Activated CD8-positive, alpha-beta T cell treated with anti-CD3 and anti-CD28 coated beads, Interleukin-2, amount 10 ng/mL, durations not matched to agents 7 days and 5 days (primary cell): ENCODE measurements around the gene NANS. TPM values are rescaled to one million over a fixed set of nuclear protein-coding genes. Genes with fewer than 3 reads are reported as not detected.
"Not testable (repeated sequence)": the region's sequence is repeated elsewhere in the genome, so short reads cannot be mapped to it uniquely, and the experiment has no call there.

Experiments
- ATAC-seq: fragments of 150-1000 bp; cut with Tn5 transposase; one replicate; pipeline ENCODE4 v1.10.0; 2021; ENCODE audit warnings: moderate library complexity
- CTCF ChIA-PET: fragments of 350-600 bp; sonication (Branson Sonifier 250); formaldehyde crosslinking; loops from one replicate; lab custom pipeline; 2021; ENCODE audit warnings: antibody characterized with exemption; lab: Charles Lee
- POLR2A ChIA-PET: fragments of 350-600 bp; sonication (Branson Sonifier 250); formaldehyde crosslinking; loops from one replicate; lab custom pipeline; 2021; ENCODE audit warnings: antibody characterized with exemption; lab: Charles Lee
- DNase-seq: peaks from one replicate; pipeline ENCODE4 v3.0.0-alpha.2; 2020
- H3K27ac Mint-ChIP-seq: one replicate; pipeline ENCODE4 v1.8.0; 2021; ENCODE audit warnings: mild to moderate bottlenecking, mixed read lengths
- H3K27me3 Mint-ChIP-seq: one replicate; pipeline ENCODE4 v1.8.0; 2021; ENCODE audit warnings: low read depth, mixed read lengths
- H3K36me3 Mint-ChIP-seq: one replicate; pipeline ENCODE4 v1.8.0; 2021; ENCODE audit warnings: low read depth, mixed read lengths
- H3K4me1 Mint-ChIP-seq: one replicate; pipeline ENCODE4 v1.8.0; 2021; ENCODE audit warnings: low read depth, mixed read lengths
- H3K4me3 Mint-ChIP-seq: one replicate; pipeline ENCODE4 v1.8.0; 2021; ENCODE audit warnings: mild to moderate bottlenecking, mixed read lengths
- H3K9me3 Mint-ChIP-seq: one replicate; pipeline ENCODE4 v1.8.0; 2022; ENCODE audit warnings: mixed read lengths; ENCODE audit not compliant: insufficient read depth
- total RNA-seq, 2 experiments: library from RNA; stranded (reverse); gene quantifications; one replicate each; pipeline ENCODE4 v1.2.3, GENCODE V29; 2021

The NANS gene
- total RNA-seq, 2 experiments from 2014 or later, result 45.5 to 46.6 TPM

- Mint-ChIP-seq H3K27ac (peak overlapping the region; percentile 71), H3K27me3 (no peaks in the 10 kb centered on the region), H3K4me3 (peak overlapping the region; percentile 6), H3K9me3 (no peaks in the 10 kb centered on the region), H3K4me1 (peaks cover 69% of the 10 kb centered on the region), H3K36me3 (peaks cover 72% of the 10 kb centered on the region)
- ChIA-PET POLR2A (interaction anchor here (0.7 to 1.4 kb wide), 4 partner anchors 9 to 710 kb away, joined by 3 to 5 read pairs (median 4); partner anchors contain the start of gene TRIM14), CTCF (interaction anchor here (1.0 to 5.0 kb wide), 4 partner anchors 18 to 164 kb away, joined by 3 to 50 read pairs (median 8); partner anchors contain the start of gene TRIM14)
- no peak for DNase-seq
- no peak for ATAC-seq
Observed at GRCh38 chr9:98099898-98100297, 43.4 kb downstream of the NANS start.

GRCh38 chr9:98100456-98100855 is 43.9 kb downstream of the NANS start:
- H3K27me3 Mint-ChIP-seq, result no peaks in the 10 kb centered on the region
- H3K4me3 Mint-ChIP-seq, result peak overlapping the region; percentile 6
- no peaks in the 10 kb centered on the region for H3K9me3 Mint-ChIP-seq
- ChIA-PET POLR2A (interaction anchor here (0.9 to 1.4 kb wide), 3 partner anchors 8 to 23 kb away, joined by 4 to 5 read pairs (median 5); partner anchors contain the start of gene TRIM14), CTCF (interaction anchor here (1.2 to 5.0 kb wide), 6 partner anchors 8 to 164 kb away, joined by 3 to 50 read pairs (median 10); partner anchors contain the start of gene TRIM14)
- peaks cover 75% of the 10 kb centered on the region for H3K4me1 Mint-ChIP-seq
- ATAC-seq, result no peak
- H3K27ac Mint-ChIP-seq, result peak overlapping the region; percentile 56
- H3K36me3 Mint-ChIP-seq, result peaks cover 74% of the 10 kb centered on the region
- no peak for DNase-seq

- H3K4me1 Mint-ChIP-seq, result peaks cover 85% of the 10 kb centered on the region
- CTCF ChIA-PET, result interaction anchor here (0.7 to 5.0 kb wide), 15 partner anchors 9 to 195 kb away, joined by 3 to 50 read pairs (median 4); partner anchors contain the start of genes TBC1D2 and TRIM14
- no peaks in the 10 kb centered on the region for H3K27me3 Mint-ChIP-seq
- H3K36me3 Mint-ChIP-seq, result peaks cover 75% of the 10 kb centered on the region
- no peak for DNase-seq
- no peak for ATAC-seq
- H3K9me3 Mint-ChIP-seq, result no peaks in the 10 kb centered on the region
- peak overlapping the region; percentile 79 for H3K4me3 Mint-ChIP-seq
- H3K27ac Mint-ChIP-seq, result peak overlapping the region; percentile 99
- POLR2A ChIA-PET, result interaction anchor here (0.6 to 2.2 kb wide), 12 partner anchors 9 to 179 kb away, joined by 3 to 33 read pairs (median 6); partner anchors contain the start of genes CORO2A, NANS, TBC1D2 and TRIM14
Observed at GRCh38 chr9:98101416-98101815, 44.9 kb downstream of the NANS start.

GRCh38 chr9:98101868-98102273 is 45.3 kb downstream of the NANS start:
- peak; percentile 93 for DNase-seq
- Mint-ChIP-seq H3K36me3 (peaks cover 76% of the 10 kb centered on the region), H3K27ac (peak overlapping the region; percentile 99), H3K9me3 (no peaks in the 10 kb centered on the region), H3K4me1 (peaks cover 86% of the 10 kb centered on the region), H3K4me3 (peak overlapping the region; percentile 79), H3K27me3 (no peaks in the 10 kb centered on the region)
- ChIA-PET CTCF (interaction anchor here (0.7 to 5.0 kb wide), 14 partner anchors 9 to 195 kb away, joined by 3 to 50 read pairs (median 4); partner anchors contain the start of genes TBC1D2 and TRIM14), POLR2A (interaction anchor here (0.6 to 2.2 kb wide), 13 partner anchors 9 to 179 kb away, joined by 3 to 33 read pairs (median 6); partner anchors contain the start of genes CORO2A, NANS, TBC1D2 and TRIM14)
- ATAC-seq, result peak; percentile 98

- Mint-ChIP-seq H3K4me1 (peaks cover 91% of the 10 kb centered on the region), H3K36me3 (peaks cover 79% of the 10 kb centered on the region), H3K4me3 (peak overlapping the region; percentile 48), H3K9me3 (no peaks in the 10 kb centered on the region), H3K27me3 (no peaks in the 10 kb centered on the region), H3K27ac (peak overlapping the region; percentile 98)
- ATAC-seq (no peak), DNase-seq (no peak)
- CTCF ChIA-PET, result interaction anchor here (1.7 to 5.0 kb wide), 3 partner anchors 9 to 17 kb away, joined by 6 to 50 read pairs (median 7); partner anchors contain the start of gene TRIM14
- POLR2A ChIA-PET, result interaction anchor here (1.5 to 2.5 kb wide), 2 partner anchors 14 to 152 kb away, joined by 4 to 12 read pairs; partner anchors contain the start of gene TRIM14
Observed at GRCh38 chr9:98104445-98104881, 47.9 kb downstream of the NANS start.

- Mint-ChIP-seq H3K9me3 (no peaks in the 10 kb centered on the region), H3K27me3 (no peaks in the 10 kb centered on the region), H3K4me1 (peaks cover 91% of the 10 kb centered on the region), H3K36me3 (peaks cover 79% of the 10 kb centered on the region), H3K4me3 (no peak overlapping the region), H3K27ac (peak overlapping the region; percentile 98)
- no peak for DNase-seq
- ChIA-PET CTCF (interaction anchor here (1.2 to 5.0 kb wide), 3 partner anchors 13 to 17 kb away, joined by 7 to 50 read pairs (median 8); partner anchors contain the start of gene TRIM14), POLR2A (interaction anchor here (1.5 to 2.5 kb wide), 2 partner anchors 14 to 151 kb away, joined by 4 to 12 read pairs; partner anchors contain the start of gene TRIM14)
- no peak for ATAC-seq
Observed at GRCh38 chr9:98105006-98105405, 48.5 kb downstream of the NANS start.

GRCh38 chr9:98107926-98108325 is 51.4 kb downstream of the NANS start:
- ChIA-PET CTCF (interaction anchor here (0.8 to 2.8 kb wide), 3 partner anchors 10 to 148 kb away, joined by 4 to 43 read pairs (median 5); partner anchors contain the start of gene TRIM14), POLR2A (interaction anchor here (0.6 to 3.8 kb wide), 8 partner anchors 10 to 148 kb away, joined by 3 to 49 read pairs (median 6); partner anchors contain the start of genes CORO2A, TBC1D2 and TRIM14)
- H3K9me3 Mint-ChIP-seq, result no peaks in the 10 kb centered on the region
- no peaks in the 10 kb centered on the region for H3K27me3 Mint-ChIP-seq
- peaks cover 83% of the 10 kb centered on the region for H3K4me1 Mint-ChIP-seq
- peak overlapping the region; percentile 95 for H3K27ac Mint-ChIP-seq
- ATAC-seq (peak; percentile 11), DNase-seq (no peak)
- H3K4me3 Mint-ChIP-seq, result peak overlapping the region; percentile 64
- H3K36me3 Mint-ChIP-seq, result peaks cover 83% of the 10 kb centered on the region

- H3K27ac Mint-ChIP-seq, result peak overlapping the region; percentile 95
Observed at GRCh38 chr9:98108531-98109031, 52.0 kb downstream of the NANS start.

GRCh38 chr9:98109052-98109451 is 52.5 kb downstream of the NANS start:
- ChIA-PET POLR2A (interaction anchor here (1.1 to 3.8 kb wide), 6 partner anchors 9 to 147 kb away, joined by 3 to 49 read pairs (median 8); partner anchors contain the start of genes CORO2A, TBC1D2 and TRIM14), CTCF (interaction anchor here (0.9 to 3.4 kb wide), 4 partner anchors 9 to 74 kb away, joined by 3 to 43 read pairs (median 9); partner anchors contain the start of gene TRIM14)
- no peaks in the 10 kb centered on the region for H3K27me3 Mint-ChIP-seq
- peak overlapping the region; percentile 64 for H3K4me3 Mint-ChIP-seq
- DNase-seq (peak; percentile 37), ATAC-seq (peak; percentile 13)
- H3K4me1 Mint-ChIP-seq, result peaks cover 80% of the 10 kb centered on the region
- peaks cover 84% of the 10 kb centered on the region for H3K36me3 Mint-ChIP-seq
- peak overlapping the region; percentile 95 for H3K27ac Mint-ChIP-seq
- no peaks in the 10 kb centered on the region for H3K9me3 Mint-ChIP-seq

More at GRCh38 chr9:98108531-98109031, 52.0 kb downstream of the NANS start:
- H3K36me3 Mint-ChIP-seq, result peaks cover 85% of the 10 kb centered on the region
- ATAC-seq (peak; percentile 94), DNase-seq (peak; percentile 70)
- ChIA-PET CTCF (interaction anchor here (0.8 to 2.8 kb wide), 4 partner anchors 10 to 147 kb away, joined by 3 to 43 read pairs (median 4); partner anchors contain the start of gene TRIM14), POLR2A (interaction anchor here (1.0 to 3.8 kb wide), 7 partner anchors 8 to 147 kb away, joined by 3 to 49 read pairs (median 7); partner anchors contain the start of genes CORO2A, TBC1D2 and TRIM14)
- H3K27me3 Mint-ChIP-seq, result no peaks in the 10 kb centered on the region
- H3K9me3 Mint-ChIP-seq, result no peaks in the 10 kb centered on the region
- H3K4me1 Mint-ChIP-seq, result peaks cover 82% of the 10 kb centered on the region
- peak overlapping the region; percentile 64 for H3K4me3 Mint-ChIP-seq

- ChIA-PET CTCF (interaction anchor here (1.3 to 2.7 kb wide), 5 partner anchors 8 to 139 kb away, joined by 3 to 50 read pairs (median 39); partner anchors contain the start of gene TBC1D2), POLR2A (interaction anchor here (1.0 to 2.8 kb wide), 5 partner anchors 8 to 139 kb away, joined by 3 to 49 read pairs (median 19); partner anchors contain the start of genes CORO2A and TBC1D2)
- H3K4me3 Mint-ChIP-seq, result peak overlapping the region; percentile 10
Observed at GRCh38 chr9:98117097-98117496, 60.6 kb downstream of the NANS start.

More at GRCh38 chr9:98117097-98117496, 60.6 kb downstream of the NANS start:
- H3K36me3 Mint-ChIP-seq, result peaks cover 47% of the 10 kb centered on the region
- H3K4me1 Mint-ChIP-seq, result peaks cover 54% of the 10 kb centered on the region
- H3K9me3 Mint-ChIP-seq, ATAC-seq, H3K27me3 Mint-ChIP-seq, DNase-seq, H3K27ac Mint-ChIP-seq: not testable (repeated sequence)
